ENCODE results near the gene NIPA2.

Gene NIPA2

GRCh38 chr15:22887157-22887951 is 48.9 kb downstream of the NIPA2 start:
- no peak overlapping the region for H3K27ac ChIP-seq (ENCODE audit: low read length)
- no peaks in the 10 kb centered on the region for H3K36me3 ChIP-seq (replicated peaks; ENCODE audit: insufficient read depth, low read length)
- H4K20me1 ChIP-seq (ENCODE audit: insufficient read depth, low read length), result no peaks in the 10 kb centered on the region
- no peak for DNase-seq
- no peak for TF ChIP-seq EZH2phosphoT487 (IDR thresholded peaks at IDR 0.05; ENCODE audit: low read length)
- TF ChIP-seq CTCF (IDR thresholded peaks at IDR 0.05; ENCODE audit: low read length), result no peak
- TF ChIP-seq EZH2 (optimal IDR thresholded peaks at IDR 0.05; ENCODE audit: low read depth, low read length), result no peak
- H3K4me2 ChIP-seq (ENCODE audit: low read depth, low read length), result no peak overlapping the region
- H3K79me2 ChIP-seq (ENCODE audit: low read length), result no peaks in the 10 kb centered on the region
- no peak overlapping the region for H2AFZ ChIP-seq (ENCODE audit: low read length)
- H3K9me2 ChIP-seq (replicated peaks; ENCODE audit: insufficient read depth, low read length), result no peaks in the 10 kb centered on the region
- H3K27me3 ChIP-seq (replicated peaks; ENCODE audit: insufficient read depth, low read length), result no peaks in the 10 kb centered on the region
- no peaks in the 10 kb centered on the region for H3F3A ChIP-seq (ENCODE audit: insufficient read depth, low read length)
- H3K4me3 ChIP-seq (ENCODE audit: low read length), result no peak overlapping the region
- no peak overlapping the region for H3K9ac ChIP-seq (ENCODE audit: low read length)
- no peaks in the 10 kb centered on the region for H3K9me3 ChIP-seq (replicated peaks; ENCODE audit: insufficient read depth, low read length)
- no peaks in the 10 kb centered on the region for H3K4me1 ChIP-seq (ENCODE audit: low read length)

- Histone ChIP-seq H3K4me3 (ENCODE audit: low read length) (no peak overlapping the region), H3K36me3 (replicated peaks; ENCODE audit: insufficient read depth, low read length) (no peaks in the 10 kb centered on the region), H3K9me3 (replicated peaks; ENCODE audit: insufficient read depth, low read length) (no peaks in the 10 kb centered on the region), H4K20me1 (ENCODE audit: insufficient read depth, low read length) (no peaks in the 10 kb centered on the region), H3K9ac (ENCODE audit: low read length) (no peak overlapping the region), H3K27me3 (replicated peaks; ENCODE audit: insufficient read depth, low read length) (no peaks in the 10 kb centered on the region), H3K27ac (ENCODE audit: low read length) (no peak overlapping the region), H3K9me2 (replicated peaks; ENCODE audit: insufficient read depth, low read length) (no peaks in the 10 kb centered on the region), H3K4me1 (ENCODE audit: low read length) (no peaks in the 10 kb centered on the region), H3F3A (ENCODE audit: insufficient read depth, low read length) (no peaks in the 10 kb centered on the region), H3K79me2 (ENCODE audit: low read length) (no peaks in the 10 kb centered on the region), H3K4me2 (ENCODE audit: low read depth, low read length) (no peak overlapping the region), H2AFZ (ENCODE audit: low read length) (no peak overlapping the region)
- TF ChIP-seq EZH2phosphoT487 (IDR thresholded peaks at IDR 0.05; ENCODE audit: low read length), result no peak
- TF ChIP-seq EZH2 (optimal IDR thresholded peaks at IDR 0.05; ENCODE audit: low read depth, low read length), result no peak
- TF ChIP-seq CTCF (IDR thresholded peaks at IDR 0.05; ENCODE audit: low read length), result no peak
- no peak for DNase-seq
Measured at GRCh38 chr15:22888120-22888859, 49.8 kb downstream of the NIPA2 start.

GRCh38 chr15:22889146-22889818 is 50.8 kb downstream of the NIPA2 start:
- Histone ChIP-seq H3K4me2 (ENCODE audit: low read depth, low read length) (no peak overlapping the region), H4K20me1 (ENCODE audit: insufficient read depth, low read length) (no peaks in the 10 kb centered on the region), H3K9ac (ENCODE audit: low read length) (no peak overlapping the region), H3K9me3 (replicated peaks; ENCODE audit: insufficient read depth, low read length) (no peaks in the 10 kb centered on the region), H2AFZ (ENCODE audit: low read length) (no peak overlapping the region), H3K4me1 (ENCODE audit: low read length) (no peaks in the 10 kb centered on the region), H3K36me3 (replicated peaks; ENCODE audit: insufficient read depth, low read length) (no peaks in the 10 kb centered on the region), H3F3A (ENCODE audit: insufficient read depth, low read length) (no peaks in the 10 kb centered on the region), H3K4me3 (ENCODE audit: low read length) (no peak overlapping the region), H3K9me2 (replicated peaks; ENCODE audit: insufficient read depth, low read length) (no peaks in the 10 kb centered on the region), H3K79me2 (ENCODE audit: low read length) (no peaks in the 10 kb centered on the region), H3K27me3 (replicated peaks; ENCODE audit: insufficient read depth, low read length) (no peaks in the 10 kb centered on the region), H3K27ac (ENCODE audit: low read length) (no peak overlapping the region)
- DNase-seq, result no peak
- TF ChIP-seq EZH2 (optimal IDR thresholded peaks at IDR 0.05; ENCODE audit: low read depth, low read length) (no peak), EZH2phosphoT487 (IDR thresholded peaks at IDR 0.05; ENCODE audit: low read length) (no peak), CTCF (IDR thresholded peaks at IDR 0.05; ENCODE audit: low read length) (no peak)
